Measurements from ENCODE around the gene SH3GL3.

The SH3GL3 gene

DNA sequence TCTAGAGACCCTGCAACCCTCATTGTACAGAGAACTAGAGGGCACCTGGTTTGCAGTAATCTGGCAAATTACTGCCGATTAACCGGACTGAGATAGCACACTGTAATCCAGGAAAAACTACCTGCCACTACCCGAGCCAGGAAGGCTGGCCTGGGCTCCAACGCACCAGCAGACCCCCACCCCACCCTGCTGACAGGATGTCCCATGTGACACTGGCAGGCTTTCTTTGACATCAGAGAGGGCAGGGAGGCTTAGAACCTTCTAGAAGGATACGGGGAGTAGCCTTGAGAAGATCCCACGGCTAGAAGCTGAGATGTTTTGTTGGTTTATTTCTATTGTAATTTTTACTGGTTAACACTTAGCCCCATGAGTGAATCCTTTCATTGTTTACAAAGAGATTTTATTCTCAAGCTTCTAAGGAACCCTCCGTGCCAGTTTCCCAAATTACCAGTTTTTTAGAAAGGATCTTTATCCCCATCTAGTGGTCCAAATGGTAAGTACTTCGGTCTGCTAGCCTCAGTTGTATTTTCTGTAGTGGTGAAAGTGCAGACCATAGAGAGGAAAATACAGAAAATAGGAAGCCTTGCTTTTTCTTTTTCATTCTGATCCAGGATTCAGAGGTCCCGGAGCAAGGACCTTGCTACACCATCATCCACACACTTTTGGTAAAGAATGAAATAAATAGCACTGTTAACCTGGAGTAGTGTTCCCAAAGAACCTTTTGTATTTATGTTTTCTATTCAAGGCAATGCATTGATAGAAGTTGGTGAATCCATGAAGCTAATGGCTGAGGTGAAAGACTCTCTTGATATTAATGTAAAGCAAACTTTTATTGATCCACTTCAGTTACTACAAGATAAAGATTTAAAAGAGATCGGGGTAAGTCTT lies 124.9 kb downstream of the SH3GL3 start:
- DNase-seq = no peak

DNA sequence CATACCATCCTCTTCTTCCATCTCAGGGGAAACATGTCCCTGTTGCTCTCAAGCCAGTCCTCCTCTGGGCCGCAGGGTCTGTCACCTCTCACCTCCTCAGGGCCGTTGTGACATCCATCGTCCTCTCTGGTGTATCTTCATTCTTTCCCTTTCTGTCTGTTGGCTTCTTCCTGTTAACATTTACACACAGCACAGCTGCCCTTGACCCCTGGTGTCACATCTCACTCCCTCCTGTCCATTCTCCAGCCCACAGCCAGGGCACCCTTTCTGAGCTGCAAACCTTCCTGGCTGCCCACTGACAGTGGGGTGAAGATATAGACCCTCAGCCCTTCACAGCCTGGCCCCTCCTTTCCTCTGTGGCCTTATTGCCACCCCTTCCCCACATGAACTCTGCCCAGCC lies 127.2 kb downstream of the SH3GL3 start:
- no peak for DNase-seq

DNA sequence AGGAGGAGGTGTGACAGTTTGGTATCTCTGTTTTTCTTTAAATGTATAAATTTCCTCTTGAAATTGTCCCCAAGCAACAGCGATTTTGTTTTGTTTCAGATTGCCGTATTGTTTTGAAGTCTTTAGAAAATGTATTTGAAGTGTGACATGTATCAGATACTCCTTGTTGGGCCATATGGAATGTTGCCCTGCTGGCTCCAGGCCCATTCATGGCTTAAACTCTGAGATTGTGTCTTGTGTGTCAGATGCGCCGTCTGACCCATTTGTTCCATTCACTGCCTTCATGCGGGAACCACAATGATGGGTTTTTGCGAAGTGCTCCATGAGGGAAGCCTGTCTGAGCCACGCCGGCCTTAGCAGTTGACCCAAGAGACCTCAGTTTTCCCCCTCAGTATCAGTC lies 131.6 kb downstream of the SH3GL3 start:
- DNase-seq = no peak

DNA sequence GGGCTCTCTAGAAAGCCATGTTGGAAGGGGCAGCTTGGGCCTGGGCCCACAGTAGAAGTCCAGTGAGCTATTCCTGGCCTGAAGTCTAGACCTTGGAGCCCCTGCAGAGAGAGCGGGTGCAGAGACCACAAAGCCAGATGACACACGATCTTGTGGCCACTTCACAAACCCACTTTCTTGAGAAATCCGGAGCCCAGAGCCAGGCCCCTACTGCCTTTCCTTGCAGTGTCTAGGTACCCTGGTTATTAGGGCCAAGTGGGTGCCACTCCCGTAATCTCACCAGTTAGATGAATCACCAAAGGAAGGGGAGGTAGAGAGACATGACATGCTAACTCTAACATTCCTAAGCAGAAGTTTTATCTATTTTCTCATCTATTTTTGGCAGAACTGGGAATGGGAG lies 134.2 kb downstream of the SH3GL3 start:
- no peak for DNase-seq

DNA sequence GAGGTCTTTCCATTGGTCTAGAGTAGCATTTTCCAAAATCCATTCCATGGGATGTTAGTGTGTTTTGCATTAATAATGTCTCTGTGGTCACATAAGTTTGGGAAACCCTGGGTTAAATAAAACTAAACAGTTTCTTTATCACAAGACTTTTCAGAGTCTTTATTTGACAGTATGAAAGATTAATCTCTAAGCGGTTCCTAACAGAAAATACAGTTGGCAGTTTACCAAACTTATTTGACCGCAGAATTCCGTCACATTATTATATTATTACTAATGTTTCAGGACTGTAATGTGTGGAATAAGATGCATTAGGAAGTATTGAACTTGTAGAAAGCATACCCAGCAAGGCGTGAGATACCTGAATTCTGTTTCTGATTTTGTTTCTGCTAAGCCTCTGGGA lies 135.2 kb downstream of the SH3GL3 start:
- DNase-seq = no peak

DNA sequence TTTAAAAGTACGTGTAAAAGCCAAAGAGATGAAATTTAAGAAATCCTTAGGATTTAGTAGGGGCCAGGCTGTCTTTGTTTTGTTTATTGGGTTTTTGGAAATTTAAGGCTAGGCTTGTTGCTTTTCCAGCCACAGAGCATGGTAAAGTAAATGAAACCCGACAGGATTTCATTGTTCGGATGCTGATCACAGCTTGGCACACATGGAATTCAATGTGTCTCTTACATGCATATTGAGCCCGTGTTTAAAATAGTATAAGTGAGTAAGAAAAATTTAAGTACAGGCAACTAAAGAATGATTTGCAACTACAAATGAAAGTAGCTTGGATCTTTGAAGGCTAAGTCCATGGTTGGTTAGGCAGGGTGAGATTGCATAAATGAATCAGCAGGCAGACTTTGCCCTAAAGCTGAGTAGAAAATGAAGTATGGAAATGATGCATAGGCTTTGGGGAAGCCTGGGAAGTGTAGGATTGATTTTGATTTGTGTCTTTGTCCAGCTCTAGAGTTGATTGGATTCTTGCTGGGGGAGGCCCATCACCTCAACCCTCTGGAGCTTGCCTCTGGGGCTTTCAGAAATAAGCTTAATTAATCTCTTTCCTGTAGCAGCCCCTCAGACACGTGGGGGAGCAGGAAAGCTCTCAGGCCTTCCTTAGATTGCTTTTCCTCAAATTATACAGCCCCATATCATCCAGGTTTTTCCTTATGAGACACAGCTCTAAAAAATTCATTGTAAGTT lies 138.6 kb downstream of the SH3GL3 start:
- DNase-seq = no peak

DNA sequence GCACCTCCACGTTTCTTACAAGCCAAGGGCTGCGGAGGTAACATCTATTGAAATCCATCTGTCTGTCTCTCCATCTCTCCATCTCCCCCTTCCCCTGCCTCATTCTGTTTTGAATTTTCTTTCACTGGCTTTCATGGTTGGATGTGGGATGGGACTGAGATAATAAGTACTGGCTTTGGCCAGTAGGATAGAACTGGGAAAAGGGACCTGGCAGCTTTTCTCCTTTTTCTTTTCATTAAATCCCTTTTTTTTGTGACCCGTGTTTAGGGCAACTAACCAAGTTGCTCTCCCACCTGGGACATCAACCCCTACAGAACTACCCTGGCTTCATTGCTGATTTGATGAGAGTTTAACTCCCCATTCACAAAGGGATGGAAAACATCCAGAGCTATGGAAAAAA lies 139.9 kb downstream of the SH3GL3 start:
- DNase-seq = no peak

DNA sequence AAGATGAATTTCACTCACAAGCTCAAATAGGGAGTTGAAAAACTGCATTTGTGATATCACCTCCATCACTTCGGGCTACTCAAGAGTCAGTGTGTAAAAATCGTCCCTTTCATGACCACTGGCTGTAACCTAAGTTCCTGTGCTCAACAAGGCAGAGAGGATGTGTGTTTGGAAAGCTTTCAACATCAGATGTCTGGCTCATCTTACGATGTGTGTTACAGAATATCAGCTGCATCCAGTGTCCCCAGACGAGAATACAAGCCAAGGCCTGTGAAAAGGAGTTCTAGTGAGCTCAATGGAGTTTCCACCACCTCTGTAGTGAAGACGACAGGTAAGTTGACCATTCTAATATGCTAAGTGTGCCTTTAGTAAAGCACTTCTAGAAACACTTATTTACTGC lies 141.3 kb downstream of the SH3GL3 start:
- no peak for DNase-seq

DNA sequence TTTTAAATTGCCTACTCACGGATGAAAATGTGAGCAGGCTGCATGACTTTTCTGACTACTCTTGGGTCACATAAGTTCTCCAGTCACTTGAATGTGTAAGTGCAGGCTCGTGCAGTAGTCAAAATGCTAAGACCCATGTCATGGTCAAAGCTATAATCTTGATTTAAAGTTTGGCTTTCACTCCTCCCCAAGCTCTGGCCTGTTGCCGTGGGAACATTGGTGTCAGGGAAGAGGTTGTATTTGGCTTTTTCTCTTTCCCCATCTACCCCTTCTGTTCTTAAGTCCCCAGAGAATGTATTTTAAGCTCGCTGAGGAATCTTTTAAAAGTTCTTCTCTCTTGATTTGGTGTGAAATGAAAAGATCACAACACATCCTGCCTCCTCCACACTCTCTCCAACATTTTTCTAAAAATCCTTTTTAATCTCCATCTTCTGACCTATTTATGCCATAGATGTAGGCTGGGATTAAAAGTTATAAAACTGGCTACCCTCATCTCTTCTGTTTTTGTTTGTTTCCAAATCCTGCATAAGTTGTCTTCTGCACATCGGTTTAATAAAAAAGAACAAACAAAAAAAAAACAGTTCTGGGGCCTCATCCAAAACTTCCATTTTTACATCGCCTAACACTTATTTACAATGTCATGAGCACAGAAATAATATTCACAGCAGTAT lies 145.4 kb downstream of the SH3GL3 start:
- no peak for DNase-seq

DNA sequence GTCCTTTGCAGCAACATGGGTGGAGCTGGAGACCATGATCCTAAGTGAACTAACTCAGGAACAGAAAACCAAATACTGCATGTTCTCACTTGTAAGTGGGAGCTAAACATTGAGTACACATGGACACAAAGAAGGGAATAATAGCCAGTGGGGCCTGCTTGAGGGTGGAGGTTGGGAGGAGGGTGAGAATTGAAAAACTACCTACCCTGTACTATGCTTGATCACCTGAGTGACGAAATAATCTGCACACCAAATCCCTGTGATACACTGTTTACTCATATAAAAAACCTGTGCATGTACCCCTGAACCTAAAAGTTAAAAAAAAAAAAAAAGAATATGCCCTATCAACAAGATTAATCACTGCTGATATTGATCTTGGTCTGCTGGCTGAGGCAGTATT lies 148.1 kb downstream of the SH3GL3 start:
- DNase-seq = no peak

DNA sequence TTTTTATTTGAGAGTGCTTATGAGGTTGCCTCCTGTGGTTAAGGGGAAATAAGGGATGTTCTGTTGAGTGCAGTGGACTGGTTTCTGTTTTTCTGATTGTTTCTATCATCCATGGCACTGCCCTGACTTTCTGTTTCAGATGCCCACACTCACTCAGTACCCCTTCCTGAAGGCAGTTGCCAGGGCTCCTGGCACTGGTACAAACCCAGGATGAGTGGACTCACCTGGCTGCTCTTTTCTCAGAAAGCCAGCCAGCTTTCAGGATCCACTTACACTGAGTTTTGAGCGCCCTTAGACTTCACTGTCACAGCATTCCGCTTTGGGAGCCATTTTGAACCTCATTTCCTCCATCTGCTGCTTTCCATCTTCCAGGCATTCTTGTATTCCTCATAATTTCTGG lies 150.9 kb downstream of the SH3GL3 start:
- DNase-seq = no peak

DNA sequence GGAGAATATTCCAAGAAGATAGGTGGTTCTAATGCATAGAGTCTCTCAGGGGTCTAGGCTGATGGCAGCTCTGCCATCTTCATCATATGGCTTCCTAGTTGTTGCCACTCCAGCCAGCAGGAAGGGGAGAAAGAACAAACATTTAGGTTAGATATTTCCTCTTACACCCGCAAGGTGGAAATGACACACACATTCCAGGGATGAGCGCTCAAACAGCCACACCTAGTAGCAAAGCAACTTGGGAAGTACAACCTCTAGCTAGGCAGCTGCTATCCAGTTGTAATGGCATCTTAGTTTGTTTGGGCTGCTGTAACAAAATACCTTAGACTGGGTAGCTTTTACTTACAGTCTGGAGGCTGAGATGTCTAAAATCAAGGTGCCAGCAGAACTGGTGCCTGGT lies 154.9 kb downstream of the SH3GL3 start:
- DNase-seq = no peak

DNA sequence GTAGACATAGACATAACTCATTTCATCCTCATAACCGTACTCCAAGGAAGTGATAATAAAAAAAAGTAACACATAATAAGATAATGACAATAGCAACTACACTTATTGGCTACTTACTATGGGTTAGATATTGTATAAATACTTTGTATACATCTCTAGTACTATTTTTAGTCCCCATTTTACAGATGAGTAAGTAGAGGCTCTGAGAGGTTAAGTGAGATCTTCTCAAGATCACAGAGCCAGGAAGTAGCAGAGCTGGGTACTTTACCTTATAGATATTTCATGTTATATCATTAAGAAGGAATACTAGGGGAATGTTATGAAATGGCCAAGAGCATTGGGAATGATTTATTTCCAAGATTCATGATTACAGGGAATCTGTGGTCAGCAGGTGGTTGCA lies 157.4 kb downstream of the SH3GL3 start:
- DNase-seq = no peak

DNA sequence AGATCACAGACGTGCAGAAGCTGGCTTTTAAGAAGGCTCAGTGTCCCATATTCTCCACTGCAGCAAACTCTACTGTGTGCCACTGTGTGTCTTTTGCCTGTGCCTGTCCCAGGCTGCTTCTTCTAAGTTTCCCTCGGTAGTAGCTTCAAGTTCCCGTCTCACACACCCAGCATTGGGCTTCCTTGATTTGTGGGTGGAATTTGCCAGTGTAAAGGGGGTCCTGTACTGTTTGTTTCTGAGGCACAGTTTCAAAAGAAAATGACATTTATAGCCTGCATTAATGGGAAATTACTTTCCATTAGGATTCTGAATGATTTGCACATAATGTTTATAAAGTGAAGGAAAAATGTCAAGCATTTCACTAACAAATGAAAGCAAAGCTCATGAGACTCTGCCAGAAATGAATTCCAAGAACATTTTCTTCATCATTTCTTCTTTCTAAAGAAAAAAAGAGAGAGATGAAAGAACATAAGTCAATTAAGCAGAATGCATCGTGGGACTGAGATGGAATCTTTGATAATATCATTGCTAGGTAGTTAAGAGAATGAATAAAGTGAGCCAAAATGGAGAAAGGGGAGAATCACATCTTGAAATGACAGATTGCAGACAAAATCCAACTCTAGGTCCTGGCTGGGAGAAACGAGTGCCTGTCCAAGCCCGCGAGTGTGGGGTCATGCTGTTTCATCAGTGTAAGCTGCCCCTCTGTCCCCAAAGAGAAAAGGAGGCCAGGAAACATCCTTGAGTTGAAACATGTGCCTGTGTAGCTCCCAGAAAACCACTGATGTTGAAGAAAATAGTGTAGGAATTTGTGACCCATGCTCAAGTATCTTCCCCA lies 158.2 kb downstream of the SH3GL3 start:
- DNase-seq = no peak

DNA sequence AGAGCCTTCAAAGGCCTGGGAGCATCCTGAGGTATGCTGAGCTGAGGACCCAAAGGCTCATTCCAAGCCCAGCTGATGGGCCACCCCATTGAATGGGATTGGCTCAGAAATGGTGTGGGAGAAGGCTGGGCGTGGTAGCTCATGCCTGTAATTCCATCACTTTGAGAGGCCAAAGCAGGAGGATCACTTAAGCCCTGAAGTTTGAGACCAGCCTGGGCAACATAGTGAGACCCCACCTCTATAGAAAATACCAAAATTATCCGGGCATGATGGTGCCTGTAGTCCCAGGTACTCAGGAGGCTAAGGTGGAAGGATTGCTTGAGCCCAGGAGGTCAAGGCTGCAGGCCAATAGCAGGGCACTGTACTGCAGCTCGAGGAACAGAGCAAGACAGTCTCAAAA lies 163.0 kb downstream of the SH3GL3 start:
- no peak for DNase-seq

DNA sequence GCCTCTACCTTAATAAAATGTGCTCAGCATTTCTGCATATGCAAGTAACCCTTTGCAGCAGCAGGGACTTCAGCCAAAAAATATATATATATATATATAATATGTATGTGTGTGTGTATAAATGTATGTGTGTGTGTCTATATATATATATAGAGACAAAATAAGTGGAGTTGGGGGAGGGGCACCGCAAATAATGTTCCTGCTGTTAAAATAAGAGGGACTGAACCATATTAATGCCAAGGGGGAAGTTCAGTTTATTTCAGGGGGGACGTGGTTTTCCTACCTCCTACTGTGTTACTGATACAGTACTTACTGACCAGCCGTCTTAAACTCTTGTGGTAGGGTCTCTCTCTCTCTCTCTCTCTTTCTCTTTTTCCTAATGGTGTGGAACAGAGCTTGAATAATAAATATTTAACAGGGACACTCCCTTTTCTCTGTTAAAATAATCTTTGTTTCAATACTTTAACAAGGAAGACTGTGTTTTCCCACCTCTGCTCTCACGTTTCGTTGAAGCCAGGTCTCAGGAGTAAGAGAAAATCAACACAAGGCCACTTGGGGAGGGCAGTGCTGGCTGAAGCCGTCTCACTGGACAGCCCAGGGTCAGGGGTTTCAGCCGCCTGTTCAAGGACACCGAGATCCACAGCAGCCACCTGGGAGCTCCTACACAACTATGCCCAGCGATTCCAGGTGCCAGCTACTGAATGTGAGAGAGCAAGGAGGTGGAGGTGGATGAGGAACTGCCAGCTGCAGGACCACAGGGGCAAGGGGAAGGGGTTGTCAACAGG lies 164.0 kb downstream of the SH3GL3 start:
- no peak for DNase-seq

DNA sequence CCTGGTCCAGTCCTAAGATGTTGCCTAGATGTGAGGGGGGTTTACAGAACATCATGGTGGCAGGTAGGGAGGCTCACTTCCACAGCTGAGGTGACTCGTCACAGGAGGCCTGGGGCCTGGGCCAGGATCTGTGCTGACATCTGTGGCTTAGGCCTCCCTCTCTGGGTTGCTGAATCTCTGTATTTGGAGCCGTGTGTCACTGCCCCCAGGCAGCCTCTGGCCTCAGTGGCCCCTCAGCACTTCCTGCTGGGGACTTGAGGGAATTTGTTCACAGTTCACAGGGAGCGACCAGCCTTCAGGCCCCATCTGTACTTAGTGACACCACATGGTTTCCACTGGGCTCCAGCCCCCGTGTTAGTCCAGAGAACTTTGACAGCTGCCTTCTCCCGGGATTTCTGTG lies 165.1 kb downstream of the SH3GL3 start:
- DNase-seq = no peak

DNA sequence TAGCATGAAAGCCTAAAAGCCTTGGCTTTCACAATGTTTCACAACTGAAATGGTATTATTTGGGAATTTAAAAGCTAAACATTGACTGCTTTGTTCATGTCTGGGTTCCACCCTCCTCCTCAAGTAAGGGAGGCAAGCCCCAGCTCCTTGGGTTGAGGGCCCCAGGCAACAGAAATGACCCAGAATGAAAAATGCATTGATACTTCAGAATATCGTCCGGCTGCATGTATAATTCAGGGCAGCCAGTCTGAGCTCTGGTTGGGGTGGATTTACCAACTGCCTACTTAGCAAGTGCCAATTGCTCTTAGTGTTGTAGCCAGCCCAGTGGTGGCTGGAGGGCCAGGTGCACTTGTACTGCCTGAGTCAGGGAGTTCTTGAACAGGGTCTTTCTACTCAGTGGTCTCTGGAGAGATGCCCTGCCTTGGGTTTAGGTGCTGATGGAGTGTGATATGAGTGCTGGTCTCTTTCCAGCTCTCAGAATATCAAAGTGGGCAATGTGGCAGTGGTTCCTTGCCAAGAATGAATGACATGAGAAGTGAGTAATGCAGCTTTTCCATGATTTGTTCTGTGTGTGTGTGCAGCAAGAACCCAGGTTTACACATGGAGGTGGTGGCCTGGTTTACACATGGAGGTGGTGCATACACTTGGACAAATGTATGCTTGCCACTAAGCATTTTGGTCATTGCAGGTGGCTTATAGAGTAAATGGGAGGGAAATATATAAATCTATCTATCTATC lies 165.9 kb downstream of the SH3GL3 start:
- DNase-seq = no peak

DNA sequence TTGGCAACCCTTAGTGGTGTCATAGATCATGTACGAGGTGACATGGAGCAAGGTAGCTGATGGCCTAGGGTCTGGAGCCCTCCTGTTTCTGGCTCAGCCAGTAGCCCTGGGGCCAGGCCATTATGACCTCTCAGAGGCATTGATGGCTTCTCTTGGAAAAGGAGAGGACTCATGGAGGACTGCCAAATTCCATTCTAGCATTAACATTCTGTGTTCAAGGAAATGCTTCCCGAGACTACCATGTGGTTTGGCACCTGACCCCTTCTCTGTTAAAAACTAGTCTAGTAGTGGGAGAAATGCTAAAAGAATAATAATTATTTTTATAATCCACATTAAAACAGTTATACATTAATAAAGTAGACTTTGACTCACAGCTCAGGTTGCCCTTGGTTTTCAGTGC lies 166.6 kb downstream of the SH3GL3 start:
- no peak for DNase-seq

DNA sequence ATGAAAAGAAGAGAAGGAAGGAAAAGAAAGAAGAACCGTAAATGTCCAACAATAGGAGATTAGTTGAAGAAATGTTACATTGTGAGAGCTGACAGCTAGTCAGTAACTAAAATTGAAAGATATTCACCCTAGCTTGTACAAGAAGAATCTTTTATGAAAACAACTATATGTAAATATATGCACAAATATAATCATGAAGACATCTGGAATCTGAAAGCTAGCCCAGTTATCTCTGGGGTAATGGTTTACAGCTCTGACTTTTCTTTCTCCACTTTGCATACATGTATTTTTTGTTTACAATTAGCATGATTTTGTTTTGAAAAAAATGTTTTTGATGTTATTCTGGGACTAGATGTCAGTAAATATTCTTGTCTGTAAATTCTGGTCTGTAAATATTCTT lies 169.7 kb downstream of the SH3GL3 start:
- DNase-seq = no peak

DNA sequence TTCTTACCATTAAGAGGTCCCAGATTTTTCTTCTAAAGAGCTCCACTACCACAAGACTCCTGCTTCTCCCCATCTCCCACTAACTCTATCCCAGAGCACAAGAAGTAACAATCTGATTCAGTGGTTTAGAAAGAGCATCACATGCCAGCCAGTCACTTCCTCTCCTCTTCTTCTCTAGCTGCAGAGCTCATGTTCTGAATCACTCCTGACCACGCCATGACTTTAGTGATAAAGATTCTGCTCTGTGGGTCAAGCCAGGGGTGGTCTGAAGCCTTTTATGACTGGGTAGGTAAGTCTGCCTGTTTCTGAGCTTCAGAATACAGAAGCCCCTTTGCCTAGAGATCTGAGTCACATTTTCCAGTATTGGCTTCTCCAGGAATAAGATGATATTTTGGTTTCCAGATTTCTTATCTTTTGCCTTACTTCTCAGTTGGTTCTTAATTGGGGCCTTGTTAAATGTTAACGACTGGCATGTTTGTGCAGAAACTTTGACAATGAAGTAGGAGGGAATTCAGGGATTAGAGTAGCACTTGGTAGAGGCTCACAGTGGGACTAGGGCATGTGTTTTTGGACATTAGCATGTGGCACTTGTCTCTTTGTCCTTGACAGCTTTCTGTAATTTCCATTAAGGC lies 179.1 kb downstream of the SH3GL3 start:
- DNase-seq = no peak

All from NCI-H146 (cell line).